IPS-20b (cell line): ENCODE data around the gene TSC2.
"Not testable (repeated sequence)": the region's sequence is repeated elsewhere in the genome, so short reads cannot be mapped to it uniquely, and the experiment has no call there.

Experiments
- H3K27ac ChIP-seq: one replicate; pipeline ENCODE4 v1.5.1; 2013; ENCODE audit warnings: low read length
- H3K27me3 ChIP-seq: 2 replicates; pipeline ENCODE4 v1.6.1; 2013; ENCODE audit warnings: mild to moderate bottlenecking, low read length, inconsistent platforms; ENCODE audit not compliant: insufficient read depth
- H3K36me3 ChIP-seq: 2 replicates; pipeline ENCODE4 v1.6.1; 2013; ENCODE audit warnings: low read depth, mild to moderate bottlenecking, inconsistent platforms, low read length, moderate library complexity; ENCODE audit not compliant: insufficient read depth
- H3K4me1 ChIP-seq: 2 replicates; pipeline ENCODE4 v1.6.1; 2013; ENCODE audit warnings: mild to moderate bottlenecking, control low read depth, inconsistent platforms, low read length, moderate library complexity; ENCODE audit not compliant: insufficient read depth
- H3K4me3 ChIP-seq: 2 replicates; pipeline ENCODE4 v1.5.1; 2013; ENCODE audit warnings: mild to moderate bottlenecking, low read length, inconsistent platforms
- H3K9ac ChIP-seq: 2 replicates; pipeline ENCODE4 v1.6.1; 2013; ENCODE audit warnings: low read depth, mild to moderate bottlenecking, inconsistent platforms, low read length, moderate library complexity
- H3K9me3 ChIP-seq: 2 replicates; pipeline ENCODE4 v1.6.1; 2013; ENCODE audit warnings: mild to moderate bottlenecking, low read depth, low read length, inconsistent platforms; ENCODE audit not compliant: insufficient read depth

The TSC2 gene

DNA sequence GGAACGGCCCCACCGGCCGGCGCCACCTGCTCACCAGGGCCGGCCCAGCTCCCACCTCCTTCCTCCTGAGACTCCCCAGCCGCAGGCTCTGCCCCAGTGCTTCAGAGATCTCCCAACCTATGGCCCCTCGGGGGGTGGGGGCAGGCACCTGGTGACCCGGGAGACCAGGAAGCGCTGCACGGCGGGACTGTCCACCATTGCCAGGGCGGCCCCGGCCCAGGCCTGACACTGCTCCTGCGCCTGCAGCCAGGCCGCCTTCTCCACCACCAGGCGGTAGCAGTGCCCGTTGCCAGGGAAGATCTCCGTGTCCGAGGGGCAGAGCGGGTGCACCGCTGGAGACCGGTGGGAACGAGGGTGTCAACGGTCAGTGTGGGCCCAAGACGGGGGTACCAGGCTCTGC is 69.6 kb downstream of the TSC2 start:
- not testable (repeated sequence) for H3K4me3 ChIP-seq, H3K27ac ChIP-seq, H3K27me3 ChIP-seq, H3K9ac ChIP-seq, H3K36me3 ChIP-seq, H3K4me1 ChIP-seq, H3K9me3 ChIP-seq

DNA sequence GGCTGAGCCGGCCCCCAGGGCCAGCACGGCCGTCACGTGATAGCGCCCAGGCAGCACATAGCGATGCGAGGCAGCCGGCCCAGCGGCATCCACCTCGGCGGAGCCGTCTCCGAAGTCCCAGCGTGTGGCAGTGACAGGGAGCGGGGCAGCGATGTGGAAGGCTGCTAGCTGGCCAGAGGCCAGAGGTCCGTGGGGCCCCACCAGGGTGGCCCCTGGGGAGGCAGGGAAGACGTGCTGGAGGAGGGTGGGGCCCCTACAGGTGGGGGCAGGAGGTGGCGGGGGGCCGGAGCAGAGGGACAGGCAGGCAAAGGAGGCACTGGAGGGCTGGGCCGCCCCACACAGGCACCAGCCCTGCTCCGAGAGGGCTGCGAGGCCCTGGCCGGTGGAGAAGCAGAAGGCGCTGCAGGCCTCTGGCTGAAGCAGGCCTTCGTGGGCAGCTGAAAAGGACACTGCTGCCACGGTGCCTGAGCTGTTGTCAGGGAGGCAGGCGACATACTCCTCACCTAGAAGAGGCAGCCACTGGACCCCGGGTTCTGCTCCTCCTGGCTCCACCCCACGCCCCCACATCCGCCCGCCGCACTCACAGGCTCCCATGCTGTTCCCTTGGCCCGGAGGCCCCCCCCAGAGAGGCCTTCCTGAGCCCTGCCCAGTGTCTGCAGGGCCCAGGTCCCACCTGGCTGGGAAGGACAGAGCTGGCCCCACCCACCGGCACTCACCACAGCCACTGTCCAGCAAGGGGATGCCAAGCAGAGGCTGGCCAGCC is 70.4 kb downstream of the TSC2 start:
- H3K4me3 ChIP-seq, H3K27me3 ChIP-seq, H3K4me1 ChIP-seq, H3K27ac ChIP-seq, H3K9ac ChIP-seq, H3K36me3 ChIP-seq, H3K9me3 ChIP-seq: not testable (repeated sequence)

DNA sequence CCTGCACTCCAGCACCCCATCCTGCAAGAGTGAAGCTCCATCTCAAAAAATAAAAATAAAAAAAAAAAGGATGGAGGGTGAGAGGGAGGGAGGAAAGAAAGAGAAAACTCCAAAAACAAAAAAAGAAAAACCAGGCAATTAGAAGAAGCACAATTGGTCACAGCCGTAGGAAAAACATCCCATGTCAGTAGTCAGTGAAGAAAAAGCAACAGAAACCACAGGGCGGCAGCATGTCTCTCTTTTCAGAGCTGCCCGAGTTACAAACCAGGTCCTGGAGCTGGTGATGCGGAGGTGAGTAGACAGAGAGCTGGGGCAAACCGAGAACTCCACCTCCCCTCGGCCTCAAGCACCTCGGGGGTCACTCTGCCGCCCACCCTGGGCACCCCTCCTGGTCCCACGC is 73.5 kb downstream of the TSC2 start:
- not testable (repeated sequence) for H3K4me3 ChIP-seq, H3K36me3 ChIP-seq, H3K27ac ChIP-seq, H3K9ac ChIP-seq, H3K4me1 ChIP-seq, H3K9me3 ChIP-seq, H3K27me3 ChIP-seq

DNA sequence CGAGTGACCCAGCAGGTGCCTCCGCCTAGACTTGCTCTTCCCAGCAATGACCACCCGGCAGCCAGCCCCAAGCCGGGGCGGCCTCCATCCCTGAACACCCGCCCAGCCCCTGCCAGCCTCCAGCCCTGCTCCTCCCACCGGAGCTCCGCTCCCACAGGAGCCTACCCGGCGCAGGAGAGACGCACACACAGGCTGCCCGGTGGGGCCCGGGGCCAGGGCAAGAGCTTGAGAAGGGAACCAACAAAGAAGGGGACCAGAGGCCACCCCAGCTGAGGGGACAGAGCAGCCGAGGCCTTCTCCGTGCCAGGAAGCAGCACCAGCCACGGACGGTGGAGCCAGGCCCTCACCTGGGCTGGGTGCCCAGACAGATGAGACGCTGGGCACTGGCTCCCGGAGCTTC is 74.1 kb downstream of the TSC2 start:
- no peak overlapping the region for H3K4me3 ChIP-seq
- no peak overlapping the region for H3K27ac ChIP-seq
- no peak overlapping the region for H3K9ac ChIP-seq
- no peaks in the 10 kb centered on the region for H3K36me3 ChIP-seq
- H3K9me3 ChIP-seq: no peaks in the 10 kb centered on the region
- no peaks in the 10 kb centered on the region for H3K4me1 ChIP-seq
- H3K27me3 ChIP-seq: no peaks in the 10 kb centered on the region

DNA sequence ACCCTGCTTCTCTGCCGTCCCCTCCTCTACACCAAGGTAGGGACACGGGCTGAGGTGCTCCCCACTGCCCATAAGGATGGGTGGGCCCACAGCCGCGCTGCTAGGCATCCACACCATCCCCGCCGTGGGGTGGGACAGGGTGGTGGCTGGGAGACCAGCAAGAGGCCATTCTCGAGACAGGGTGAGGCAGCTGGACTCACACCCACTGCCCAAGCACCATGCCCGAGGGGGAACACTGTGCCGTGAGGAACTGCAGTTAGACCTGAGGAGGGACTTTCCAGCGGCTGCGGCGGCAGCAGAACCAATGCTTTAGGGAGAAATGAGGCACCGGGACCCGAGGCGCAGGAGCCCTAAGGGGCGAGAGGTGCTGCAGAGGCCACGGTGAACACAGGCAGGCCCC is 74.6 kb downstream of the TSC2 start:
- no peak overlapping the region for H3K27ac ChIP-seq
- H3K4me1 ChIP-seq: no peaks in the 10 kb centered on the region
- no peaks in the 10 kb centered on the region for H3K27me3 ChIP-seq
- no peaks in the 10 kb centered on the region for H3K9me3 ChIP-seq
- no peak overlapping the region for H3K9ac ChIP-seq
- no peaks in the 10 kb centered on the region for H3K36me3 ChIP-seq
- H3K4me3 ChIP-seq: no peak overlapping the region

DNA sequence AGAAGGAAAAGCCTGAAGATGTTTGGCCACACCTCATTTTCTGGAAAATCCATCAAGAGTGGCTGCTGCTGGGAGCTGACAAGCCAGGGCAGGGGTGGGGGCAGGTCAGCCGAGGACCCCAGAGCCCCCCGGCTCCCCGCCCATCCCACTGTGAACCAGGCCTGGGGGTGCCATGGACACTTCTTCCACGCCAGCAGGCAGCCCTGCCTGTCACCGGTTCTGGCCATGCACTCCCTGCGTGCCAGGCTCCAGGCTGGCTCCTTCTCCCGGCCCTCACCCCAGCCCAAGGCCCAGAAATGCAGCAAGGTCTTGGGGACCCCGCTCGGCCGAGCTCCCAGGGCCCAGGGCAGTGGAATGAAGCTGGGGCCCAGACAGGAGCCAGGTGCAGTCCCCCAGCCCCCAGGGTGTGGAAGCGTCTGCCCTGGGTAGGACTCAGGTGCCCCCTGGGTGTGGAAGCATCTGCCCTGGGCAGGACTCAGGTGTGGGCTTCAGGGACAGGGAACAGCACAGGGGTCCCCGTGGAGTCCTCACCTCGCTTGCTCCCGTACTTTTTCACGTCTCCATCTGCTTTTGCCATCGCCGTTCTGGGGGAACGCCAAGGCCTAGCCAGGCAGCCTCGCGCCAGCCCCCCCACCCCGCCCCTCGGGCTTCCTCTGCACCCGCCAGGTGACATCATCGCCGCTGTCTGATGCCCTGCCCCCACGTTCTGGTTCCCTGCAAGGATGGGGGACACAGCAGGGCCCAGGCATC is 75.3 kb downstream of the TSC2 start:
- H3K27ac ChIP-seq, H3K9me3 ChIP-seq, H3K4me3 ChIP-seq, H3K36me3 ChIP-seq, H3K27me3 ChIP-seq, H3K4me1 ChIP-seq, H3K9ac ChIP-seq: not testable (repeated sequence)

DNA sequence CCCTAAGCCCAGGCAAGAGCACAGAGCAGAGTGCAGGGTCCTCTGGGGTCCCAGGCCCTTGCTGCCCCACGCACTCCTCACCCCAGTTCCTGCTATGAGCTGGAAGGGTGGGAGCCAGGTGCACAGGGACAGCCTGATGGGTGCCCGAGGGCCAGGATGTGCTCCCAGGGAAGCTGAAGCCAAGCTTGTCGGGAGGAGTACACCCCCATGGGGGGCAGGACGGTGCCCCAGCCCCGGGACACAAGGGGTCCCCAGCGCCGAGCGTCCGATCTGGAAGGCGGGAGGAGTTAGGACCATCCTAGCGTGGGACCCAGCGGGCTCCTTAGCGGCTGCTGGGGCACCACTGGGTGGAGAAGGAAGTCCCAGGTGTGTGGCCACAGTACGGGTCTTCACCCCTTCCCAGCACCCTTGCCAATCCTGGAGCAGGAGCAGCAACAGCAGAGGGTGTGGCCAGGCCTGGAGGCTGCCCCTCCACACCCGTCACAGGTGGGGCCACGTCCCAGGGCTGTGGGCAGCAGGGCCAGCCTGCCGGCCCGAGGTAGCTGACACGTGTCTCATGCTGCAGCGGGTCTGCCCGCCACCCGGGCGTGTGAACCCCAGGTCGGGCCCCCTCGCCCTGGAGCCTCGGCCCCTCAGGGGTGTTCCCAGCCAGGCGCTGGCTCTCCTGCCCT is 76.1 kb downstream of the TSC2 start:
- H3K27me3 ChIP-seq, H3K36me3 ChIP-seq, H3K27ac ChIP-seq, H3K4me1 ChIP-seq, H3K9ac ChIP-seq, H3K9me3 ChIP-seq, H3K4me3 ChIP-seq: not testable (repeated sequence)

DNA sequence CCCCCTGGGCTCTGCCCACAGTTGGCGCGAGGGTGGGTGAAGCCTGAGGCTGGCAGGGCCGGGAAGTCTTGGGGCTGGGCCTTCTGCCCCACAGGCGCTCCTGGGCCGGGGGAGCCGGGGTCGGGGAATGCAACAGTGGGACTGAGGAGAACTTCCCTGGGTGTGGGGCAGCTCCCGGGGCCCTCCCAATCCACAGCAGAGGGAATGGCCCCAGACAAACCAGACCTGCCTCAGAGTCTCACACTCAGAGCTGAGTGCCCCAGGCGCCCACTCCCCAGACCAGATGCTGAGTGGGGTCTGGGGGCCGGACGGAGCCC is 76.5 kb downstream of the TSC2 start:
- H3K27ac ChIP-seq, H3K9me3 ChIP-seq, H3K36me3 ChIP-seq, H3K4me1 ChIP-seq, H3K27me3 ChIP-seq, H3K4me3 ChIP-seq: not testable (repeated sequence)
- H3K9ac ChIP-seq: peak overlapping the region; percentile 36; the same call in 1 of the 2 replicates

DNA sequence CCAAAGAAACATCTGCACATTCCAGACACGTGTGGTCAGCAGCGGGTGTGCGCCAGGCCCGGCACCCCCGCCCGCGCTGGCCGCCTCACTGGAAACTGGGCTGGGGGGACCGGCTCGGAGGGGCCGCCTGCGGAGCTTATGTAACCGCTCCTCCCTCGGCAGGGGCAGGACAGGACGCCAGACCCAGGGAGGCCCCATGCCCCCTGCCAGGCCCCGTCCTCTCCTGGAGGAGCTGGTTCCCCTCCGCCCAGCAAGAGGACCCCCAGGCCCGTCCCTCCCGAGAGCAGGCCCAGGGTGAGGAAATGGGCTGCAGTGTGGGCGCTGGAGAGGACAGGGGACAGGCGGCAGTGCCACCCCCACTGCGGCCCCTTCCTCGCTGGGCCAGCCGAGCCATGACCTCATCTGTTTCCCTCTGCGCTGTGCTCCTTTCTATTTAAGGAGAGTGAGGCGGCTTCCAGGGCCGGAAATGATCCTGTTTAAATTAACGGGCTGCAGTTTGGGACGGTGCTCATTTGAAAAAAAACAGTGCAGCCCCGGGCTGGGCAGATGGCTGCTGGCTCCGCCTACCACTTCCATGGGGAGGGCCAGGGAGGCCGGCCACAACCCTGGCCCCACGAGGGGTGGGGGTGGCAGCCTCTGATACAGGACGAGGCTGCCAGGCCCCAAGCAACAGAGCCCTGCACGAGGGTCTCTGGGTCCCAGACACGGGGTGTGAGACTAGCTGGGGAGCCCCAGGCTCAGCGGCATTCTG is 77.1 kb downstream of the TSC2 start:
- not testable (repeated sequence) for H3K9me3 ChIP-seq, H3K4me3 ChIP-seq, H3K4me1 ChIP-seq, H3K36me3 ChIP-seq, H3K27ac ChIP-seq, H3K27me3 ChIP-seq
- peak overlapping the region; percentile 36; the same call in 1 of the 2 replicates for H3K9ac ChIP-seq

DNA sequence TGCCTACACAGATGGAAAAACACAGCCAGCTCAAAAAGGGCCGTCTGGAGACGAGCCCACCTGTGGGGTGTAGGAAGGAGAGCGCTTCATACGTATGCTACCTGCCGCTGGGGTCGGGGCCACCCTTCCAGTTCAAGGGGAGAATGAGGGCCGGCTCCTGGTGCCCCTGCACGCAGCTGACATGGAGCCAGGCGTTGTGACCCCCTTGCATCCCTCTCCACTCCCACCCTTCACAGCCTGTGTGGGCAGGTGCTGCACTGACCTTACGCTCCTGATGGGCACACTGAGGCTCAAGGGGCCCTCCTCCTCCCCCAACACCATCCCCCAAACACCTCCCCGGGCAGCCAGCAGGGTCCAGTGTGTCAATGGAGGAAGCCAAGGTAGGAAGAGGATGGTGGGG is 77.8 kb downstream of the TSC2 start:
- not testable (repeated sequence) for H3K4me3 ChIP-seq, H3K27ac ChIP-seq, H3K4me1 ChIP-seq, H3K36me3 ChIP-seq, H3K9me3 ChIP-seq, H3K27me3 ChIP-seq
- peak overlapping the region; percentile 36; the same call in 1 of the 2 replicates for H3K9ac ChIP-seq

DNA sequence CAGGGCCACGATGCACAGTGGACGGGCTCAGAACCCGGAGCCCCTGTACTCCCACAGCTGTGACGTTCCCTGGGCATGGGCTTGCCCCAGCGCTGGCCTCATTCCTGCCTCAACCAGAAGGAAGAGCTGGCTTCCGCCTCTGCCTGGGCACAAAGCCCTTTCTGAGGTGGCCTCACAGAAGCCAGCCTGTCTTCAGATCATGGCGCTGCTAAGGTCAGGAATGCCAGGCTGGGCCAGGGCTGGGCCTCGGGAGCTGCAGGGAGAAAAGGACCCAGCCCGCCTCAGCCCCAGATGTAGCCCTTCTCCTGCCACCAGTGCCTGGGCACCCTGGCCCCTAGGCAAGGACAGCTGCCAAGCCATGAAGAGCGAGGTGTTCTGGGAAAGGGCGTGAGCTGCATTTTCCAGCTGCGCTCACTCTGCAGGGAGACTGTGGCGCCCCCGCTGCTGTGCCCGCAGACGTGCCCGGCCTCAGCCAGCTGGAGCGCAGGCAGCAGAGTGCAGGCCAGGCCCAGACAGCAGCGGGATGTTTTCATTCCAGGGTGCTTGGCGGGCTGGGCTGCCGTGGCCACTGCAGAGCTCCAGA is 78.5 kb downstream of the TSC2 start:
- H3K27me3 ChIP-seq, H3K4me3 ChIP-seq, H3K9me3 ChIP-seq, H3K4me1 ChIP-seq, H3K27ac ChIP-seq, H3K9ac ChIP-seq, H3K36me3 ChIP-seq: not testable (repeated sequence)
